NCI-H1694 treated with DMSO at 0.1 percent for 48 hours (cell line): ENCODE data around the gene RPL3.

ENCODE experiments used
- DNase-seq: peaks from one replicate; lab custom pipeline; 2025; lab: John Stamatoyannopoulos, UW

The RPL3 gene

DNA sequence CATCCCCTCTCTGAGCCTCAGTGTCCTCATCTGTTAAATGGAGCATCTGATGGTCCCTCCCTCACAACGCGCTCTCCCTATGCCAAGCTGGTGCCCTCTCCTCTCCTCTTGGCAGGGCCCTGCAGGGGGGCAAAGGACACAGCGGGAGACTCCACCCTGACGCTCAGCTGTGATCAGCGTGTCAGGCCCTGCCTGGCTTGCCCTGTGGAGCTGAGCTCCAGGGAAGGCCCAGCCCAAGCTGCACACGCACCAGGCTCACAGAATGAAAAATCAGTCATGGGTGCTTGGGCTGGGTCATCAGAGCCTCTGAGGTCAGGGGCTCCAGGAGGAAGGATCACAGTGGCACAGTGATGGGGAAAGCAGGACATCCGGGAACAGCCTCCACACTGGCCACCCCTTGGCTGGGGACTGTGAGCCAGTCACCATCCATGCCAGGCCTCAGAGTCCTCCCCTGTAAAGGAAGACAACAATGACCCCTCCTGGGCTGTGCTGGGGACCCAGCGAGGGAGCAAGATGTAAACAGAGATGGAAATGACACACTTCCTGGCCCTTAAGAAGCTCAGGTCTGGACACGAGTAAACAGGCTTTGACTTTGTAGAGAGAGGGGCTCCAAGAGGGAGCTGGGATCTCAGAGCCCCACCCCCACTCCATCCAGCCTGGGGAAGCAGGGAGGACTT, 36.6 kb downstream of the RPL3 start:
- DNase-seq: no peak

DNA sequence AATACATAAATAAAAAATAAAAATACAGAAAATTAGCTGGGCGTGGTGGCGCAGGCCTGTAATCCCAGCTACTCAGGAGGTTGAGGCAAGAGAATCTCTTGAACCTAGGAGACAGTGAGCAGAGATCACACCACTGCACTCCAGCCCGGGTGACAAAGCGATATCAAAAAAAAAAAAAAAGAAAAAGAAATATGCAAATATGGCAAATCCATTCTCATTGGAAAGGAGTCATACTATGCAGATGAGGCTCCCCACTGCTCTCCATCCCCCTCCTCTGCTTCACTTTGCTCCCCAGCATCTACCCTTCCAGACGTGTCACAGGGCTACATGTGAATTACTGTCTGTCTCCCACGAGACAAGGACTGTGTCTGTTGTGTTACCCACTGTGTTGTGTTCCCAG, 38.3 kb downstream of the RPL3 start:
- DNase-seq: no peak

- DNase-seq: no peak
These were observed 39.2 kb downstream of the RPL3 start for GRCh38 chr22:39280250-39280649.

- DNase-seq: no peak
These were observed 40.1 kb downstream of the RPL3 start for GRCh38 chr22:39279170-39279850.

DNA sequence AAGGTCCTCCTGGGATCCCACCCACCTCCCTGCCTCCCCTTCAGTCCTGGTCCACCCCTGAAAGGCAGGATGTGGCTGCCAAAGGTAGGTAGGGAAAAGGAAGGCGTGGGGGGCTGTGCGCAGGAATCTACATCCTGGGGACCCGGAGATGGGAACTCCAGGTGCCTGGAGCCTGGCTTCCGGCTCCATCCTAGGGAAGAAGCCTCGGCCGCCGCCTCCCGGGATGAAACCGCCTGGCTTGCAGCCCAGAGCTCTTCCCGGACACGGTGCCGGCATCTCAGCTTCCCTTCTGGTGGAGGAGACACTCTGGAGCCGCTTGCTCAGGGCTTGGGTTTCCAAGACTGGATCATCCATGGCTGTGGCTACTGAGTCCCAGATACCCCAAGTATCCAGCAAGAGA, 41.4 kb downstream of the RPL3 start:
- DNase-seq: no peak

DNA sequence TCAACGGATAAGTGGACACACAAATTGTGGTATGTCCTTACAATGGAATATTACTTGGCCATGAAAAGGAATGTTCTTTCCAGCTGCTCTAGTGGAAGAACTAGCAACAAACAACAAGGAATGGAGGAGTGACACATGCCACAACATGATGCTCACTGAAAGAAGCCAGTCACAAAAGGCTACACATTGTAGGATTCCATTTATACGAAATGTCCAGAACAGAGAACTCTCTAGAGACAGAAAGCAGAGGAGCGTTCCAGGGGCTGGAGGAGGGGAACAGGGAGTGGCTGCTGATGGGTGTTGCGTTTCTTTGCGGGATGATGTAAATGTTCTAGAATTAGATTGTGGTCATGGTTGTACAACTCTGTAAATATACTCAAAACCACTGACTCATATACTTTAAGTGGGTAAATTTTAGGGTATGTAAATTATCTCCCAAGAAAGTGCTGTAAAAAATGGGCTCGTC, 42.2 kb downstream of the RPL3 start:
- no peak for DNase-seq

DNA sequence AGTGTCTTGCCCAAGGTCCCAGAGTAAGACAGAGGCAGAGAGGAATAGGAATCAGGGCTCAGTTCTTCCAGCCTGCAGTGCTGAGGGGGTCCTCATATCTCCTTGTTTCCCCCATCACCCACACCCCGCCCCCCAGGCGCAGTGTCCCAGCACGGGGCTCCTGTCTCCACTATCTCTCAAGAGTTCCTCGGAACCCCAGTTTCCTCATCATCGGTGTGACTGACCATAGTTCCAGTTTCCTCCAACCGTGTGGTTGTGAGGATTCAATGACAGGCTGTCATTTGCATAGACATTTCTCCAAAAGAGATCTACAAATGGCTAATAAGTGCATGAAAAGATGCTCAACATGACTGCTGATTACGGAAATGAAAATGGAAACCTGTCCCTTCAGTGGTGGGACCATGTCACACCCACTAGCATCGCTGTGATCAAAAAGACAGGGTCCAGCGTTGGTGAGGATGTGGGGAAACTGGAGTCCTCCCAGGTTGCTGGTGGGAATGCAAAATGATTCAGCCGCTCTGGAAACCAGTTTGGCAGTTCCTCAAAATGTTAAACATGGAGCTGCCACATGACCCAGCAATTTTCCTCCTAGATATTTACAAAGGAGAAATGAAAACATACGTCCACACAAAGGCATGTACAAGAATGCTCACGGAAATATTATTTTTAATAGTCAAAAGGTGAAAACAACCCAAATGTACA, 42.8 kb downstream of the RPL3 start:
- DNase-seq: no peak

DNA sequence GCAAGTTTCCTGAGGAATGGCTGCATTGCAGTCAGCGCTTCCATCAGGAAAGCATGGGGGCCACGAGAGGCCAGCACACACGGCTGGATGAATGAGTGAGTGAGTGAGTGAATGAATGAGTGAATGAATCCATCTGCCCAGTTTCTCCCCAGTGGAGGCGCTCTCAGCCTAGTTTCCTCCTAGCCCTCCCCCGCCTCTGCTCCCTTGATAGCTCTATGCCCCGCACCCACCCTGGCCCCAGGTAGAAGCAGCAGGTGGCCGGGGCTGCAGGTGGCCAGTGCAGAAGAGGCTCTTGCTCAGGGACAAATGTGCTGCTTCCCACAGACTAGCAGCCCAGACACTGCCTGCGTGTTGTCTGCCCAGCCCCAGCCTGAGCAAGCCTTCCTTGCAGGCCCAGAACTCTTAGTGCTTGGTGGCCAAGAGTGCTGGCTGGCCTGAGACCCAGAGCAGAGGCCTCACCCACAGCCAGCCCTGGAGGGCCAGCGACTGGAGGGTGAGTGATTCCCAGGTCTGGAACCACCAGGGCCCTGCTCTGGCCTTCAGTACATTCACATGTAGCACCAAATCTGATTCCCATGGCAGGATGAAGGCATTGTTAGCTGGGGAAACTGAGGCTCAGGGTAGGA, 43.5 kb downstream of the RPL3 start:
- DNase-seq: no peak

- DNase-seq: no peak
These were observed 45.2 kb downstream of the RPL3 start for GRCh38 chr22:39273950-39274887.

GRCh38 chr22:39270792-39271191, 48.6 kb downstream of the RPL3 start:
- DNase-seq: no peak

- DNase-seq: no peak
These were observed 49.1 kb downstream of the RPL3 start for GRCh38 chr22:39270280-39270679.

GRCh38 chr22:39269095-39269790, 50.2 kb downstream of the RPL3 start:
- no peak for DNase-seq

- no peak for DNase-seq
These were observed 50.8 kb downstream of the RPL3 start for GRCh38 chr22:39268645-39269044.

GRCh38 chr22:39267974-39268373, 51.4 kb downstream of the RPL3 start:
- DNase-seq: no peak

GRCh38 chr22:39266398-39267030, 52.9 kb downstream of the RPL3 start:
- no peak for DNase-seq

GRCh38 chr22:39265143-39265886, 54.1 kb downstream of the RPL3 start:
- DNase-seq: no peak

GRCh38 chr22:39264349-39265038, 54.9 kb downstream of the RPL3 start:
- no peak for DNase-seq

DNA sequence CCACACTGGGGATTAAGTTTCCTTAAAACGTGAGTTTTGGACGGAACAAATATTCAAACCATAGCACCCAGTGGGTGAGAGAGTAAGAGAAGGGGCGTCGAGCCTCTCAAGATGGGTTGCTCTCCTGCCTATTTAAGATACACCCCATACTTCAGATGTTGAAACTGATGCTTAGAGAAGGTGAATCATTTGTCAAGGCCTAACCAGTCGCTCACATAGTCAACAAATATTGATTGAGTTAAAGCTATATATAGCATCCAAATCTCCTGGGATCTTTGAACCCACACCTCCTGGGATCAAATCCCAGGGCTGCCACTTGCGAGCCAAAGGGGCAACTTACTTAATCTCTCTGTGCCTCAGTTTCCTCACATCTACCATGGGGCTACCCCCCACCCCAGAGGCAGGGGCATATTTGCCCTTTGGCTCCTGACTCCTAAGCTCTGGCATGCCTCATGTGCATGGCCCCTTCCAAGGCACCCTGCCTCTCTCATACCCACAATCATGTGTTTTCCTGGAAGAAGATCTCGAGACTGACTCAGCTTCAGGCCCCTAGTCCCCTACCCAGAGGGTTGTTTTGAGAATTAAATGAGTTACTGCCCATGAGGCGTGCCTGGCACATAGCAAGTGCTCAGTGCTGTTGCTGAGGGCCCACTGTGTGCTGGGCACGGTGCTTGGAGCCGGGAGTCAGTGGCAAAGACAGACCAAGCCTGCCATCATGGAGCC, 55.6 kb downstream of the RPL3 start:
- no peak for DNase-seq
